ENCODE measurements around the gene NUP54.

DNA sequence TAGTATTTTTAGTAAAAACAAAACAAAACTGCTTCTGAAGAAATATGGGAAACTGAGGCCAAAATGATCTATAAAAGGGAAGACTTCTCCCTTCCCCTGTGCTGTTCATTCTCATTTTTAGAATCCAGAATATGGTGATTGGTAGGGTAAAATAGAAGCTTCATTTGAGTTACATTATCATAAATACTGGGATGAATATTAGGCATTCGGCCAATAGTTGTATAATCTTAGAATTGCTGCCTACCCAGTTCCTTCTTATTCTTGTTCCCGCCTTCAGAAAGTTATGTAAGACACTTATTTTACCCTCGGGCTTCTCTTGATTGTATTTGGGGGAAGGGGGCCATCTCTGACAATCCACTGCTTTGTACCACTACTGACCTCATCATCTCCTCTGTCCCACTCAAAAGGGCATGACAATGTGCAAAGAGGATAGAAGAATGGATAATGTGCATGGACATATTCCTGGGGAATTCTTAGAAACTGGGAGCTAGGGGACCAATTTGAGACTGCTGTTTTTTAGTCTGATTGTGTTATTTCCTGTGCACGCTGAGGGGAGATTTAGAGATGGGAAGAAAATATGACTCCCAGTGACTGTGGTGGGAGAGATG is 73.1 kb downstream of the NUP54 start:
- TF ChIP-seq POLR2A (IDR thresholded peaks at IDR 0.05; ENCODE audit: low read depth, low read length) (no peak), POLR2AphosphoS5 (IDR thresholded peaks at IDR 0.05; ENCODE audit: low read depth, low read length) (no peak)
